GM12873 (cell line): ENCODE measurements around the gene C14orf132.

Experiments used
- CTCF ChIP-seq: IDR thresholded peaks from 2 replicates; pipeline ENCODE4 v1.5.1; 2012; ENCODE audit warnings: low read depth, mild to moderate bottlenecking, moderate library complexity, low read length, control low read depth; ENCODE audit not compliant: insufficient read depth; ENCODE audit errors: missing control alignments

C14orf132 gene

GRCh38 chr14:96062506-96062905, 23.3 kb downstream of the C14orf132 start:
- no peak for TF ChIP-seq CTCF

- no peak for TF ChIP-seq CTCF
These were observed 25.7 kb downstream of the C14orf132 start for GRCh38 chr14:96064866-96065265.

GRCh38 chr14:96065661-96066459, 26.7 kb downstream of the C14orf132 start:
- no peak for TF ChIP-seq CTCF

GRCh38 chr14:96066976-96067375, 27.8 kb downstream of the C14orf132 start:
- no peak for TF ChIP-seq CTCF

- TF ChIP-seq CTCF, result no peak
These were observed 29.1 kb downstream of the C14orf132 start for GRCh38 chr14:96067985-96068930.

GRCh38 chr14:96069421-96069820, 30.3 kb downstream of the C14orf132 start:
- TF ChIP-seq CTCF, result no peak

GRCh38 chr14:96071561-96071960, 32.4 kb downstream of the C14orf132 start:
- no peak for TF ChIP-seq CTCF
